Activated T-cell treated with anti-CD3 and anti-CD28 coated beads, Interleukin-2, amount 50 U/mL, for 1 hour (primary cell): ENCODE results near the gene JAKMIP3.
"Not testable (repeated sequence)": the region's sequence is repeated elsewhere in the genome, so short reads cannot be mapped to it uniquely, and the experiment has no call there.

Experiments
- DNase-seq: peaks from one replicate; pipeline ENCODE4 v3.0.0-alpha.2; 2020

JAKMIP3 gene

DNA sequence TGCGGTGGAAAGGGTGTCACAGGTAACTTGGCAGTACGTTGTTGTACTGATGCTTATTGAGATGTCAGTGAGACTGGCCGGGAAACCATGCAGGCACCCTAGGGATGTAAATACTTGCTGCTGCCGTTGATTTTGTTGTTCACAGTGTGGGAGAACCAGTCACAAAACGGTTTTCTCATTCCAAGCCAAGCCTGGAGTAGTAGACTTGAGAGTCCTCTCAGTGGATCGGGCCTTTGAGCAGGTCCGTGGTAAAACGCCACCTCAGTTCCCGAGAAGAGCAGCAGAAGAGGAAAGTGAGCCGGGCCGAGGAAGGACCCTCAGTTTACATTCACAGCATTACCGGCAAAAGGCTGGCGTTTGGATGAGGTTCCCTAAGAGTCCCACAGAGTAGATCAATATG is 1.1 kb downstream of the JAKMIP3 start:
- DNase-seq, result no peak

DNA sequence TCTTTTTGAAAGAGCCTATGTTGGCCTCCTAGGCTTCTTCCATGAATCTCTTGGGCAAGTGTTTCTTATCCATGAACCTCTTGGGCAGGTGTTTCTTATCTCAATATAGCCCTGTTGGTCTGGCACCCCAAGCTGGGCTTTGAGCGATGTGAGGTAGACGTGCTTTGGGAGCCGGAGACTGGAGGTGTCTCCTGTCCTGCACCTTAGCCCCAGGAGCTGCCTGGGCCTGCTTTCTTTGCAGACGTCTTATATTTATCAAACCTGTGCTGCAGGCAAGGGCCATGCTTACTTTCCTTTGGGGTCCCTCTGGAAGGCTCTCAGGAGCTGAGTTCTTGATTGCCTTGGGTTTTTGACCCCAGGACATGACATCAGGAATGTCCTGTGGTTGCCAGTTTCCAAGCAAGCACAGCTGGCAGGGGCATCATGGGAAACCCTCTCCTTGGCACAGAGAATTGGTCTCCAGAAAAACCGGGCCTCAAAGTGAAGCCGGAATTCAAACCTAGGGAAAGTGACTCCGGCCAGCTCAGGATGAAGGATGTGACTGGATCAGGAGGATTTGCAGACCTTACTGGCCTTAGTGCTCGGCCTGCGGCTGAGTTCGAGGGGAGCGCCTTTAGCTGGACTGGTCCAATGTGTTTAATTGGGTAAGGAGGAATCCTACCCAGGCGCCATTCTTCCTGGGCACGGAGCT is 2.8 kb downstream of the JAKMIP3 start:
- DNase-seq, result no peak

DNA sequence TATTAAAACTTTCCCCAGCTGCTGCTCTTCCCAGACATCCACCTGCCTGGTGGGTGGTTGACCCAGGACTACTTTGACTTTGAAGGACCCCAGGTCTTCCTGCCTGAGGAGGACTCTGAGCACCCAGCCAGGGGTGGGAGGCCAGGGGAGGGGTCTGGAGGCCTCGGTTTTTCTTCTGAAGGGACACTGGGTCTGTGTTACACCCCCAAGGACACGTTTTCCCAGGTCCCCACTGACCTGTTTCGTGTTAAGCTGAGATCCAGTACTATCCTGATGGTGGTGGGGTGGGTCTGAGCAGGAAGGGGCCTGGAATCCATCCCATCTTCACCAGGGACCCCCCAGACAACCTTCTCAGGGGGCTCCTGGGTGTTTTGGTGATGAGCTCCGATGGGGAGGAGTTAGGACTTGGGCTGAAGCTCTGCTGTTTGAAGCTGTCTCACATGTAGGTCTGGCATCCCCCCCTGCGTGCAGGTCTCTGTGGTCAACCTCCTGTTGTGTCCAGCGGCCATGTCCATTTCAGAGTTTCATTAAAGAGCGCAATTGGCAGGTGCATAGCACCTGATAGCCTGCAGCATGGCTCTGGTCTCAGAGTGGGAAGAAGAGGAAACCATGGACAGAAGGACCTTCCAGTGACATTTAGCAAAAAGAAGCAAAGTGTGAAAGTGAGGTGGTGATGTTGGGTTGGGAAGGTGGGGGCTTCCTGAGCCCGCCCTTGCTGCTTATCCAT is 3.5 kb downstream of the JAKMIP3 start:
- no peak for DNase-seq

DNA sequence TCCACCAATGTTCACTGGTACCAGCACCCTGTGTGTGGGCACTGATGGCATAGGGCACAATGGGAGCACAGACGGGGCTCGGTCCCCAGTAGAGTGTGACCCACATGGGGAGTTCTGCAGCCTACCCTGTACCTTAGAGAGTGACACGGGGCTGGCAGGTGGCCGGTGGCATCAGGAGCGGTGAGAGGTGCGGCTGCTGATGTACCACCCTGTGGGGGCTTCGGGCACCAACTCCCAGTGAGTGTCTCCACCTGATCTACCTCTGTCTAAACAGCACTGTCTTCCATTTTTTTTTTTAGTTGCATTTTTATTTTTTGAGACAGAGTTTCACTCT is 4.1 kb downstream of the JAKMIP3 start:
- DNase-seq, result no peak

GRCh38 chr10:132070724-132071123 is 5.0 kb downstream of the JAKMIP3 start:
- DNase-seq, result no peak

- DNase-seq, result no peak
These were observed 5.9 kb downstream of the JAKMIP3 start for GRCh38 chr10:132071667-132072066.

DNA sequence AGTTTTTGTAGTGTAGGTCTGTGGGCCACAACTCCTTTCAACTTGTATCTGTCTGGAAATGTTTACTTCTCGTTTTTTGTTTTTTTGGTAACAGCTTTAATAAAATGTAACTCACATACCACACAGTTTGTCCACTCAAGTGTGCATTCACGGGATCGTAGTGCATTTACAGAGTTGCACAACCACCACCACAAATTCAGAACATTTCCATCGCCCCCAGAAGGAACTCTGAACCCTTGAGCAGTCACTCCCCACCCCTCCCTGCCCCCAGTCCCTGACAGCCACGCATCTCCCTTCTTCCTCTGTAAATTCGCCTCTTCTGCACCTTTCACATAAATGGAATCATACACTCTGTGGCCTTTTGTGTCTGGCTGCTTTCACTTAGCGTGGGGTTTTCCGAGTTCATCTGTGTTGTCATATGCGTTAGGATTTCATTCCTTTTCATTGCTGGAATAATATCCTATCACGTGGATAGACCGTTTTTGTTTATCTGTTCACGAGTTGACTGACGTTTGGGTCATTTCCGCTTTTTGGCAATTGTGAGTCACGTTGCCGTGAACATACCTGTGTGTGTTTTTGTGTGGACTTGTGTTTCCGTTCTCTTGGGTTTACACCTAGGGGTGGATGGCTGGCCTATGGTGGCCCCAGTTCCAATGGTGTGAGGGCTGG is 10.3 kb downstream of the JAKMIP3 start:
- no peak for DNase-seq

GRCh38 chr10:132076578-132077081 is 10.9 kb downstream of the JAKMIP3 start:
- DNase-seq, result no peak

DNA sequence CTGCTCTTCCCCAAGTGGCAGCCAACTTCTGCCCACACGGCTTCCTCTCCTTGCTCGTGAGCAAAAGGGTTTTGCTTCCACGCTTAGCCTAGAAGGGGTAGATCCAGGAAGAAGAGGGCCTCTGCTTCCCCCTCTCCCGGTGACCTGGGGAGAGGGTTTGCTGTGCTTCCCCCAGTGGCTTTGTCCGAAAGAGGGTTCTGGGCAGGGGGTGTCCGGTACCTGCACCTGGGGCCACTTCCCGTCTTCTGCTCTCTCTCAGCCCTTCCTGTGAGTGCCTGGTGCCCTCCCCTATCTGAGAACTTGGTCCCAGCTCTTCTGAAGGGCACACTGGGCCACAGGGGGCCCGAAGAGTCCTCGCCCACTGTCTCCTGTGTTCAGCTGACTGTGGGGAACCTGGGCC is 11.3 kb downstream of the JAKMIP3 start:
- no peak for DNase-seq

DNA sequence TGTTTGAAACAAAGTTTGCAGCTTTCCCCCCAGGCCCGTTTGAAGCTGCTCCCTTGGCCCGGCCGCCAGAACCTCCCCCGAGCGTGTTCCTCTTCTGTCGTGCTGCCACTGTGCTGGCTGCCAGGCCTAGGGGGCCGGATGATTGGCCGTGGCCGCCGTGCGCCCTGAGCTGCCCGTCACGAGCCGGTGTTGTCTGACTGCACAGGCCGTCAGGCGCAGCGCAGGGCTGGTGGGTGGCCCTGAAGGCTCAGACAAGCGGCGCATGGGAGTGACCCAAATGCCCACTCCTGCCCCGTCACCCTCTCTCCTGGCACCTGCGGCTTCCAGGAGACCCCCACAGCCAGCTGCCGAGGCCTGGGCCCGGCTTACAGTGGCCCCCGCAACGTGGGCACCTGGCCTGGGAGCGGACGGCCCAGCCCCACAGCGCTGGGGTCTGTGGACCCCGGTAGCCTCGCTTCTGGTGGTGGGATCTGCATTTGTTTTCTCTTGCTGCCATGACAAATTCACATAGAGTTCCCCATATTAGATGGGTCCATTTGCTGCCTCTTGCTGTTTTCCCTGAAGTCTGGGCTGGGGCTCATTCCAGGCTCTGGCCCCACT is 13.1 kb downstream of the JAKMIP3 start:
- DNase-seq, result no peak

GRCh38 chr10:132084384-132084783 is 18.6 kb downstream of the JAKMIP3 start:
- DNase-seq, result not testable (repeated sequence)

- DNase-seq, result not testable (repeated sequence)
These were observed 27.5 kb downstream of the JAKMIP3 start for GRCh38 chr10:132093236-132093635.

- DNase-seq, result no peak
These were observed 29.0 kb downstream of the JAKMIP3 start for GRCh38 chr10:132094581-132095234.

DNA sequence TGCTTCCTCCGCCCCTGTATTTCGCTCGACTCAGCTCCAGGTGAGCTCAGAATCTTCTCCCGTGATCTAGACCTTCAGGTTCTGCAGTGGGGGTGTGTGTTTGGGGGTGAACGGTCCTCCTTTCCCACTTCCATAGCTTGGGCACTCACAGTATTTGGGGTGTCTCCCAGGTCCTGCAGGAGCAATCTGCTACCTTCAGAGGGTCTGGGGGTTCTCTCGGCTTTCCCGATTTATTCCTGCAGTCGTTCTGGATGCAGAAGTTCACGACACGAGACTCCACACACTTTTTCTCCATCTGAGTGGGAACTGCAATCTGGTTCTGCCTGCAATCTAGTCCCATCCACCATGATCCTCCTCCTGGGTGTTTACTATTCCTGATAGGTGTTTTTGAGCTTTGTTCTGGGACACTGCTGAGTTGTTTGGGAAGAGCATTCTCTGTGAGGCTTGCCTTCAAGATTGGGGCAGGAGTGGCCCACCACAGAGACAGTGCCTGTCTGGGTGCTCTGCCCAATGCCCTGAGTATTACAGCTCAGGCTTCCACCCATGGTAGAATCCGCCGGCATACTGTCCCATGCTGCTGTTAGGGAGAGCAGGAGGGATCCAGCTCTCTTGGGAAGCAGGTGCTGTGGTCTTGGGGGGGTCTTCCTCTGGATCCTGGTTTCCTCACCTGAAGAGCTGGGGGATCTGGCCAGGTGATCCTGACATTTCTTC is 29.8 kb downstream of the JAKMIP3 start:
- no peak for DNase-seq

DNA sequence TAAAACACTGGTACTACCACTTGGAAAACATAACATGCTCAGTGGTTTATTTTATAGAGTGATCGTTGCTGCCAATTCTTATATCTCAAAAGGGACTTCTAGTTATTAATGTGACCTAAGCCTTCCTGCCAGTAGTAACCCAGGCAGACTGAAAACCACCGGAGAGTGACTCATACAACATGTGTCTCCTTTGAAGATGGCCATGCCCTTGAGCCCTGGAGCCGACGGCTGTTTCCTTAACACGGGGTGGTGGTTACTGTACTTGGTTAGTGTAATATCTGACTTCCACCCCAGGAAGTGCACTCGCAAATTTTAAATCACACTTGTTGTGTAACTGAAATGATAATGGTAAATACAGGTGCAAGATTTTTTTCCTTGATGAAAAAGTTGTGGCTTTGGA is 30.5 kb downstream of the JAKMIP3 start:
- DNase-seq, result no peak

DNA sequence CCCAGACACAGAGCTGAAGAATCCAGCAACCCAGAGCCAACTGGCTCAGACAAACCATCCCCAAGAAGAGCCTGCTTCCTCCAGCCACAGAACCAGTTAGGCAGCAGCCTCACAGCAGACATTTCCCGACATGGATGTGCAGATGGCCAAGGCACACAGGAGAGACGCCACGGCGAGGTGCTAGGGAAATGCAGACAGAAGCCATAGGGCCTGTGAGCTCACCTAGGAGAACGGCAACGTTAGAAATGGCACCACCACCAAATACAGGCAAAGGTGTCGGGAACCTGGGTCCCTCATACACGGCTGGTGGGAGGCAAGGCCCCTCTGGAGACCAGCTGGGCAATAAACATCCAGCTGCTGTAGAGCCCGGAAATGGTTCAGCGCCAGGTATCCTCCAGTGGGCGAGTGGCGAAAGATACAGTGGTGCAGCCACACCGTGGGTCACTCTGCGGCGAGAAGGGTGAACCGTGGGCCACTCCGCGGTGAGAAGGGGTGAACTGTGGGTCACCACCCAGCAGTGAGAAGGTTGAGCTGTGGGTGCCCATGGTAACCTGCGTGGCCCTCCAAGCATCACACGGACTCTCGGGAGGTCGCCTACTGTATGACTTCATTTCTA is 31.2 kb downstream of the JAKMIP3 start:
- no peak for DNase-seq

DNA sequence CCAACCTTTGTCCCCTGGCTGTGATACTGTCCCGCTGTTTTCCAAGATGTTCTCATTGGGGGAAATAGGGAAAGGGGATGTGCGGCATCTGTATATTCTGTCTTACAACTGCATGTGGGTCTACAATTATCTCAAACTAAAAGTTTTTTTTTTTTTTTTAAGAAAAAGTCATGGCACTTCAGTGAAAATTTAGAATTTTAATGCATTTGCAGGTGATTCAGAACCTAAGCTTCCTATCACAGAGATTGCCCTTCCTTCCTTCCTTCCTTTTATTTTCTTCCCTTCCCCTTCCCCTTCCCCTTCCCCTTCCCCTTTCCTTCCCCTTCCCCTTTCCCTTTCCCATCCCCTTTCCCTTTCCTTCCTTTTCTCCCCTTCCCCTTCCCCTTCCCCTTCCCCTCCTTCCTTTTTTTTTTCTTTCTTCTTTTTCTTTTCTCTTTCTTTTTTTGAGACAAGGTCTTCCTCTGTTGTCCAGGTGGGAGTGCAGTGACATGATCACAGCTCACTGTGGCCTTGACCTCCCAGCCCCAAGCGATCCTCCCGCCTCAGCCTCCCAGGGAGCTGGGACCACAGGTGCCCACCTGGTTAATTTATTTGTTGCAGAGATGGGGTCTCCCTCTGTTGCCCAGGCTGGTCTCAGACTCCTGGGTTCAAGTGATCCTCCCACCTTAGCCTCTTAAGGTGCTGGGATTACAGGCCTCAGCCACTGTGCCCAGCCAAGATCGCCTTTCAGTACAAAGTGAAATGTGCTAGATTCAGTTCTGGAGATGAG is 32.0 kb downstream of the JAKMIP3 start:
- no peak for DNase-seq

DNA sequence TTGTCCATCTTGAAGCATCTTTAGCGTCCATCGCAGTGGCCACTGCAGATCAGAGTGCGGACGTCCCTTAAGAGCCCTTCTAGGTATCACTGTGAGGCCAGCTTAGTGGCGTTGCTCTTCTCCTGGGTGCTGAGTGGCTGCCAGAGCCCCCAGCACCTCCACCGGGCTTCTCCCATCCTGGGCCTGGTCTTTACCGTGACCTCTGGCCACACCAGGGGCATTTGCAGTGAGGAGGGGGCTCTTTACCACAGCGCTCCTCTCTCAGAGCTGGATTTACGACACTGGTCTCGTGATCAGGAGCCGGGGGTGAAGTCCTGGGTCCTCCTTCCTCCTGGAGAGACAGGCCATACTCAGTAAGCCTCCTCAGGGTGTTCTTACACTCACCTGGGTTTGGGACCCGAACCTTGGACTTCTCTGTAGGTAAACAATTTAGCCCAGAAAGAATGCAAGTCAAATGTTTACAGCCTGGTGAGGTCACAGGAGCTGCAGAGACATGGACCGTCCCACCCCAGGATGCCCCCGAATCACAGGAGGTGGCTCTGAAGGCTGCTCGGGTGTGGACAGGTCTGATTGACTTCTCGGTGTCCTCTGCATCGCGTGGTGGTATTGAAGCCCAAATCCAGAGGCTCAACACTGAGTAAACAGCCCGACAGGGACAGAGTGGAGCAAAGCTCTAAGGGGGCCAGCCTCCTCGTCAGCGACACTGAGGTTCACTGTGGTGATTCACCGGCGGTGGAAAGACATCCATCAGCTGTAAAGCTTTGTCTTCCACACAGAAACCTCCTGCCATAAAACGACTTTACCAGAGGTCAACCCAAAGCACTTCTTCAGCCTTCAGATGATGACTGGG is 33.0 kb downstream of the JAKMIP3 start:
- DNase-seq, result no peak

GRCh38 chr10:132099389-132100090 is 33.8 kb downstream of the JAKMIP3 start:
- DNase-seq, result no peak

DNA sequence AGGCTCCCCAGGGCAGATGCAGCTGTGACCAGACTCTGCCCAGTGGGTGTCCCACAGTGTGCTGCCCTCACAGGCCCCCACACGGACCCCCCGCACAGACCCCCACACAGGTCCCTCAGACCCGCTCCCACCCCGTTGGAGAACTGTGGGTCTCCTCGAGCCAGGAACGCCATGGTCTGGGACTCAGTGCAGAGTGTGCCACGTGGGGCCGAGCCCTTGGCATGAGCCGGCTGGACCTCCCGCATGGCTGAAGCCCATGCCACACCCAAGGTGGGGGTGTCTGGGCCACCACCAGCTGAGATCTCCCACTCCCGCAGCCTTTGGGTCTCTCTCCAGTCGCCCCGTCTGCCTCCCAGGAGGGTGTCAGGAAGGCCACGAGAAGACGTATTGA is 34.3 kb downstream of the JAKMIP3 start:
- no peak for DNase-seq
